ENCODE measurements around the gene PLA2G4F.

Gene PLA2G4F

GRCh38 chr15:42163947-42164550, 7.6 kb upstream of the PLA2G4F start:
- DNase-seq, result no peak

- no peak for DNase-seq
Measured at GRCh38 chr15:42163291-42163690, 6.9 kb upstream of the PLA2G4F start.

- DNase-seq, result no peak
Measured at GRCh38 chr15:42160136-42160535, 3.7 kb upstream of the PLA2G4F start.

- DNase-seq, result no peak
Measured at GRCh38 chr15:42159381-42160015, 3.1 kb upstream of the PLA2G4F start.

GRCh38 chr15:42158941-42159340, 2.5 kb upstream of the PLA2G4F start:
- DNase-seq, result no peak

- DNase-seq, result no peak
Measured at GRCh38 chr15:42157981-42158765, 1.7 kb upstream of the PLA2G4F start.

GRCh38 chr15:42157381-42157780, 945 bp upstream of the PLA2G4F start:
- DNase-seq, result no peak

GRCh38 chr15:42155546-42156242, 742 bp downstream of the PLA2G4F start:
- no peak for DNase-seq

- no peak for DNase-seq
Measured at GRCh38 chr15:42154956-42155355, 1.5 kb downstream of the PLA2G4F start.

- DNase-seq, result no peak
Measured at GRCh38 chr15:42154212-42154941, 2.1 kb downstream of the PLA2G4F start.

GRCh38 chr15:42153874-42154211, 2.6 kb downstream of the PLA2G4F start:
- no peak for DNase-seq

- DNase-seq, result no peak
Measured at GRCh38 chr15:42152921-42153698, 3.3 kb downstream of the PLA2G4F start.

GRCh38 chr15:42152196-42152920, 4.1 kb downstream of the PLA2G4F start:
- DNase-seq, result no peak

- DNase-seq, result no peak
Measured at GRCh38 chr15:42151736-42152135, 4.7 kb downstream of the PLA2G4F start.

- no peak for DNase-seq
Measured at GRCh38 chr15:42151141-42151561, 5.3 kb downstream of the PLA2G4F start.

GRCh38 chr15:42150219-42150970, 6.0 kb downstream of the PLA2G4F start:
- no peak for DNase-seq

- DNase-seq, result no peak
Measured at GRCh38 chr15:42149493-42150218, 6.8 kb downstream of the PLA2G4F start.

GRCh38 chr15:42148808-42149492, 7.5 kb downstream of the PLA2G4F start:
- no peak for DNase-seq

GRCh38 chr15:42147431-42147735, 9.1 kb downstream of the PLA2G4F start:
- no peak for DNase-seq

Measured in activated naive CD4-positive, alpha-beta T cell treated with Interleukin-2 at 50 U/mL for 16 hours (primary cell).